ENCODE results near the gene PRSS27.
"Not testable (repeated sequence)": the region's sequence is repeated elsewhere in the genome, so short reads cannot be mapped to it uniquely, and the experiment has no call there.

Gene PRSS27

DNA sequence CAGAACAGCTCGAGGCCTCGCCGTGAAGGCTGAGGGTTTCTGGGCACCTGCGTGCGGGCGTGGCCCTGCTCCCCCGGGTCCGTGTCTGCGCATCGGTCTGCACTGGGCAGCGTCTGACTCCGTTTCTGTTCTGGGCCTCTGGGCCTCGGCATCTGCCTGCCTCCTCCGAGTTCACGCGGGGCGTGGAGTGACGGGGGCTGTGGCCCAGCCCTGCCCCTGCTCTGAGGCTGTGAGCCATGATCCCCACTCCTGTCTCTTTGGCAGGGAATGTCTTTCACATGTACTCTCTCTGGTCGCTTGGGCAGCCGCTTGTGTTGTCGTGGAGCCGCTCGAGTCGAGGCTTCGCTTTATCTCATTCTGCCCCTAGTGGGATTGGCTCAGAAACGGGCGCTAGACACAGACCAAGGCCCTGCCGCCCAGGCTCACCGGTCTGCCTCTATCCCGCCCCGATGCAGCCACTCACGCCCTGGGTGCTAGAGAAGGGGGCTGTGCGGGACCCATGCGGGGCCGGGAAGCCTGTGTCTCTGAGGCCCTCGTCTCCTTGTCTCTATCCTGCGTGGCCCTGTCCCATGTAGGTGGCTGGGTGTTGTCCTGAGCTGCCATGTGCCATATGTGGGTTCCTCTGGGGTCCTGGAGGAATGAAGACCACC lies 23.3 kb downstream of the PRSS27 start:
- not testable (repeated sequence) for DNase-seq (ENCODE audit: low read depth)

DNA sequence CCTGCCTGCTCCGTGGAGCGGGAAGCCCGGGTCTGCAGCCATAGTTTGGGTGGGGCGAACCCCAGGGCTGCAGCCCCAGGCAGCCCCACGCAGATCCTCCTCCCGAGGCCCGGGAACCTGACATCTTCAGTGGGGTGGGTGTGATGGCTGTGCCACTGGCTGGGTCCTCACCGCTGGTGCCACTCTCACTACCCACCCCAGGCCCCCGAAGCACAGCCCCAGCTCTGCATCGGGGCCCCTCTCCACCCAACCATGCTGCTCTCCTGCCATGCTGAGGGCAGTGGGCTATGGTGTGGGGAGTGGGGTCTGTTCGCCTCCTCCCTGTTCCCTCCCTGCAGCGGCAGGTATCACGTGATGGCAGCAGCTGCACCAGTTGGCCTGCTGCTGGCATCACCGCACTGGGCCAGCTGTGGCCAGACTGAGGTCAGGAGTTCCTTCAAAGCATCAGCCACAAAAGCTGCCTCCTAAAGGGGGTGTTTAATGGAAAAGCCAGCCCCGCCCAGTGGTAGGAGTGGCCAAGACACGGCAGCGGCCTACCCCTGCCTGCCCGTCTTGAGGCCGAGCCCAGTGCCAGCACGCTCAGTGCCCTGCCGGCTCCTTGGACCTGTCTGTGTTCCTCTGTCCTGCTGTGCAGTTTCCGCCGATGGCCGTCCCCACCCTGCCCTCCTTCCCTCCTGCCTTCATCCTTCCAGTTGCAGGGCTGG lies 26.9 kb downstream of the PRSS27 start:
- no peak for DNase-seq (ENCODE audit: low read depth)

DNA sequence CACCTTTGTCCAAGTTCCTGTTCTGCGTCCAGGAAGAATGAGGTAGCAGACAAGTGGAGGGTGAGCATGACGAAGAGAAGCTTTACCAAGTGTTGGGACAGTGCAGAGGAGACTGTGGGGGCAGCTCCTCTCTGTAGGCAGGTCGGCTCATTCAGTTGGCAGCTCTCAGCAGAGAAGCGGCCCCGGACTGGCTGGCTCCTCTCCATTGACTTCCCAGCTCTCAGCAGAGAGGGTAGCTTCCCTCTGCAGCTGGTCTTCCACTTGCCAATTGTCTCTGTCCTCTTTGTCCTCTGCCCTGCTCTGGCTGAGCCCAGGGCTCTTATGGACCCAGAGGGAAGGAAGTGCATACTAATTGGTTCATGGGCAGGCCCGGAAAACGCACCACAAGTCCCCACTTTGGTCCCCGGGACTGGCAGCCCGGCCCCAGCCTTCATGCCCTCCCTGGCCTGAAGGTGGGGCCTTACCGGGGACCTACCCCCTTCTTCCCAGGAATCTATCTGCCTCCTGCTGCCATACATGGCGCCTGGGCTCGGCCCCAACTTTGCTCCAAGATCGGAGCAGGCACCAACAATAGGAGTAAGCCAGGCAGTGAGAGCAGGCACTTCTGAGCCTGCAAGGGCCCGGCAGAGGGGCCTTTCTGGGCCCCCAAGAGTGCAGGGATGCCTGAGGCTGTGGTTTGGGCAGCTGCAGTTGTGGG lies 27.6 kb downstream of the PRSS27 start:
- no peak for DNase-seq (ENCODE audit: low read depth)

DNA sequence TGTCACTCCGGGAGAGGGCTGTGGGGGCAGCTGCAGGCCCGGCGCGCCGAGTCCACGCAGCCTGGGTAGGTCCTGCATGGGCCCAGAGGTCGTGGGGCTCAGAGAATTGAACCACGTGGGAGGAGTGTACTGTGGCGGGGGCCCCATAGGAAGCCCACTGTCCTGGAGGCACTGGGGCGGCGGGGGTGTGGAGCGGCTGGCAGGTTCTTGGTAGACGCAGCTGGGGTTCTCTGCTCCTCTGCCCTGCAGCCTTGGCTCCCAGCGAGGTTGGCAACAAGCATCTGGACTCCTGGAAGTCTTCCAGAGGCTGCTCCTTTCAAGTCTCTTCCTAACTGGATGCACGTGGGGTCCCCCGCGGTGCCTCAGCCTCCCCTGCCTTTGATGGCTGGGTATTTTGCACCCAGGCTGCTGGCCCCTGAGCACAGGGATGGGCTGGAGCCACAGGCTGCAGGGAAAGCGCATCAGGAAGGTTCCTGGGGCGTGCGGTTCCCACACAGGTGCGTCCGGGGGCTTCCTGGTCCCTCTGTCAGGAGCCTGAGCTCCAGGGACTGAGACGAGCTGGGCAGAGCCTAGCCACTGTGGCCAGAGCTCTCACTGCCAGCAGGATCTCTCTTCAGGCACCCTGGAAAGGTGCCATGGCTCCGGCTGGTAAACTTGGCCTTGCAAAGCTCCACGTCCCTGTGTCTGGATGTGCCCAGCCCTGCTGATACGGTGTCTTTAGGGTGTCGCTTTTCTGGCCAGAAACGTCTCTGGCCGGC lies 28.4 kb downstream of the PRSS27 start:
- no peak for DNase-seq (ENCODE audit: low read depth)

DNA sequence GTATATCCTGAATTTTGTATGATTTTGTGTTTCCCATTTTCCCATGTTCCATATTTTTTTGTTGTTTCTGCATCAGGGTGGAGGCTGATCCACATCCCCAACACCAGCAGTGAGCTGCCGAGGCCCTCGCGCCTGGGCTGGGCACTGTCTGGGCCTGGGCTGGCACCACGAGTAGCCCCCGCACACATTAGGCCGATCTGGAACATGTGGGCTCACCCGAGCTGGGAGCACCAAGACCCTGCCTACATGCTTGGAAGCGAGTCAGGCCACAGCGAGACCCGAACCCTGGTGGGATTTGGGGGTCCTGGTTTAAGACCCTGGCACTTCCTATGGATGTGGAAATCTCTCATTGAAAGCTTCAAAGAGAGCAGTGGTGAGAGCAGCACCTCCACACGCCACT lies 29.2 kb downstream of the PRSS27 start:
- DNase-seq (ENCODE audit: low read depth): no peak

DNA sequence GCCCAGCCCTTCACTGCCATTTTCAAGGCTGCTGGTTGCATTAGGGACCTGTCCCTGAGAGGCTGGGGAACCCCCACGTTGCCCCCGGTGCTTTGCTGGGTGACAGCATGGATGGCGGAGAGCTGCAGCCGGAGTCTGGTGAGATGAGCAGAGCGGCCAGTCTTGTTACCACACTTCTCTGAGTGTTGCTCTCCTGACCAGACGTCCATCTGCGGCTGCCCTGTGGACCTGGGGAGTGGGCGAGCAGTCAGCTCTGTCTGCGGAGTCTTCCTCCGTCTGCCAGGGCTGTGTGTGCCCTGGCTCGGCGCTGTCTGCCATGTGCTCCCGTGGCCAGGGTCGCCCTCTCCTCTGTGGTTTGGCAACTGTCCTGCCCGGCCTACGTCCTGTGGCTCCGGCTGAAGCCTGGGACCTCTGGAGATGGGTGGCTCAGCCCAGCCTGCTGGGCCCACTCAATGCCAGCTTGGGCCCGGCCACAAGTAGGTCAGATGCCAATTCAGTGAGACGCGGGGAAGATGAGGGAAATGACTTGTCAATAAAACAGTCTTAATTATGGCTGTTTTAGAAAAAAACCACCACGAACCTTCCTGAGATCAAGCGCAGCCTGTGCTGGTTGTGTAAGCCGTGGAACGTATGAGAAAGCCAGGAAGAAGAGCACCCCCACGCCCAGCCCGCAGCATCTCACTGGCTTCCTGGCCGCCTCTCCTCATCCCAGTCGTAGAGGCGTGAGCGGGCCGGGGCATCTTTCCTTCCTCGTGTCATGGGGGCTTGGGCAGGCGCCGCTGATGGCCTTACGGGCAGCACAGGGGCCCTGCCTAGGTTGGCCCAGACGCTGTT lies 29.8 kb downstream of the PRSS27 start:
- no peak for DNase-seq (ENCODE audit: low read depth)

DNA sequence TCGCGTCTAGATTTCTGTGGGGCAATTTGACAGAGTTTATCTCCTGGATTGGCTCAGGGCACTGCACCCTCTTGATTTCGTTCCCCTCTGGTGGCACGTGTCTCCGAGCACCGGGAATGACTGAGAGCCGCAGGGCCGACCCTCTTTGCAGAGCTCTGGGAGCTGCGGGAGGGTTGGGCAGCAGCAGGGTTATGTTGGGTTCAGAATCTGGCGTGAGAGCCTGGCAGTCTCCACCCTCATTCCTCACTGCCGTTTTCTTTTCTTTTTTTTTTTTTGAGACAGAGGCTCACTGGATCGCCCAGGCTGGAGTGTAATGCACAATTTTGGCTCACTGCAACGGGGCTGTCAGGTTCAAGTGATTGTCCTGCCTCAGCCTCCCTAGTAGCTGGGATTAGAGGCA lies 30.6 kb downstream of the PRSS27 start:
- not testable (repeated sequence) for DNase-seq (ENCODE audit: low read depth)

DNA sequence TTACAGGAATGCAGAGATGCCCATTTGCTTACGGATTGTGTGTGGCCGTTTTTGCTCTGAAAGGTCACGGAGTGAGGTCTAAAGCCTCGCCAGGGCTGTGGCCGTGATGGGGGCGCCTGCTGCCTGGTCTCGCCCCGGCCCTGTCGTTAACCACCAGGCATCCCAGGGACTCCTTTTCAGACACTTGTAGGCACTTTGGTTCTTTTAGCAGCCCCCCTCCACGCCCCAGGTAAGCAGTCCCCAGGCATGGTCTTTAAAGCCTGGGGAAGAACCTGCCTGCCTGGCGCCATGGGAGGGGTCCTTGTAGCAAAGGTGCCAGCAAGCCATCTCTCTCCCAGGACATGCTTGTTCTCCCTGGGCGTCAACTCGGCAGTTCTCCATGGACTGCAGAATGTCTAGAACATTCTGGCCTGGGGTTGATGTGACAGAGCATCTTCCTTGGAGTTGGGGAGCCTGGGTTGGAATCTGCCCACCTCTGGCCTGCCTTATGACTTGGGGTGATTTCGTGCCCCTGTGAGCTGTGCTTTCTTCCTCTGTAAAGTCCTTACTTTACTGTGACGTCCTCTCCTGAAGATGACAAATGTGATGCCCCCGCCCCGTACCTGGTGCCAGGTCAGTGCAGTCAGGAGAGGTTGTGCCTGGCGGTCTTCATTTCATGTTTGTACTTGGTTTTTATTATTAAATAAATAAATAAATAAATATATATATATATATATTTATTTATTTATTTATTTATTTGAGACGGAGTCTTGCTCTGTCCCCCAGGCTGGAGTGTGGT lies 32.3 kb downstream of the PRSS27 start:
- DNase-seq (ENCODE audit: low read depth): no peak

DNA sequence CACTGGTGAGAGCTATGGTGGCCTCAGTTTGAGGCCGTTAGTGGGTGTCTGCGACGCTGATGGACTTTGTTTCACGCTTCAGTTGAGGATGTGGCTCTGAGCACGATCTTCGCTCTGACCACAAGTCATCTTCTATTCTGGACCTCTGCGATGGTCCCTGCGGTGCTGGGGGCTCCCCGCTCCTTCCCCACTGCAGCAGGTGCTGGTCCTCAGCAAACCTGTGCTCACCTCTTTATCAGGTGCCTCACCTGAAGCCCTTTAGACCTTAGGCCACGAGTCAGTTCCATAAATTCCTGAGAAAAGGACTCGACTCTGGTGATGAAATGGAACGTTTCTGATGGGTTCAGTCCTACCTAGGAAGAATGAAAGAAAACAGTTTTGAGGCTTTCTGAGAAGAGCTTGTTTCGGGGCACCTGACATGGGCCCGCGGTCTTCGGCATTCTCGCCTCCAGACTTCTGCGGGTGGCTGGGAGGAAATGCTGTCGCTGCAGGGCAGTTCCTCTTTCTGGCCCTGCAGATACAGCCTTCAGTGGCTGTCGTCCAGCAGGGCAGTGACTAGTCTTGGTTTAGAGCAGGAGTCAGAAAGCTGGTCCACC lies 33.0 kb downstream of the PRSS27 start:
- DNase-seq (ENCODE audit: low read depth): no peak

DNA sequence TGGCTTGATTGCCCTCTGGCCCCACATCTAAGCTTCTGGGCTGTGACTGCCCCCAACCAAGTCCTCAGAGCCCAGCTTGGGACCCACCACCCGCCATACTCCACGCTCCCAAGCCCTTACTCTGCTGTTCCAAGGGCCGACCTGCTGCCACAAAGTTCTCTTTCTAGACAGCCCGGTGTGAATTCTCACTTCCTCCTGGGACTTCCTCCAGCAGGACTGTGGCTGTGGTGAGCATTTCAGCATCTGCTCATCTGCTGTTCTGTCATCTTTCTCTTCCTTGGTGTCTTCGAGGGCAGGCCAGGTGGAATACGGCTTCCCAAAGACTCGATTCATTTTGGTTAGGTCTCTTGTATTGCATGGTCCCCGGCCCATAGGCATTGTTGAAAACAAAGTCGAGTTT lies 33.9 kb downstream of the PRSS27 start:
- DNase-seq (ENCODE audit: low read depth): not testable (repeated sequence)

DNA sequence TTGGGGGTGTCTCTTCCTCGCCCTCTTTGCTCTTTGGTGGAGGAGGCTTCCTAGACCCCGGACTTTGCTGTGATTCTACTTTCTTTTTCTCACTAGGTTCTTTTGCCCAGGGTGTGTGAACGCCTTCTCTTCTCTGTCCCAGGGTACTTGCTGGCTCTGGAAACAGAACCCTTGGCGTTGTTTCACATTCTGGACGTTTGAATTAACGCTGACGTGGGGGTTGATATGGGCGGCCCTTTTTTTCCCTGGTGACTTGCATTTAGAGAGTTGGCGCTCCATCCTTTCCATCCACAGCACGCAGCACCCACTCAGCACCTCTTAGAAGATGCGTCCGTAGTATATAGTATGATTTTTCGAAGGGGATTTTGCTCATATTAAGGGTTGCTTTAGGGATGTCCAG lies 37.0 kb downstream of the PRSS27 start:
- DNase-seq (ENCODE audit: low read depth): not testable (repeated sequence)

DNA sequence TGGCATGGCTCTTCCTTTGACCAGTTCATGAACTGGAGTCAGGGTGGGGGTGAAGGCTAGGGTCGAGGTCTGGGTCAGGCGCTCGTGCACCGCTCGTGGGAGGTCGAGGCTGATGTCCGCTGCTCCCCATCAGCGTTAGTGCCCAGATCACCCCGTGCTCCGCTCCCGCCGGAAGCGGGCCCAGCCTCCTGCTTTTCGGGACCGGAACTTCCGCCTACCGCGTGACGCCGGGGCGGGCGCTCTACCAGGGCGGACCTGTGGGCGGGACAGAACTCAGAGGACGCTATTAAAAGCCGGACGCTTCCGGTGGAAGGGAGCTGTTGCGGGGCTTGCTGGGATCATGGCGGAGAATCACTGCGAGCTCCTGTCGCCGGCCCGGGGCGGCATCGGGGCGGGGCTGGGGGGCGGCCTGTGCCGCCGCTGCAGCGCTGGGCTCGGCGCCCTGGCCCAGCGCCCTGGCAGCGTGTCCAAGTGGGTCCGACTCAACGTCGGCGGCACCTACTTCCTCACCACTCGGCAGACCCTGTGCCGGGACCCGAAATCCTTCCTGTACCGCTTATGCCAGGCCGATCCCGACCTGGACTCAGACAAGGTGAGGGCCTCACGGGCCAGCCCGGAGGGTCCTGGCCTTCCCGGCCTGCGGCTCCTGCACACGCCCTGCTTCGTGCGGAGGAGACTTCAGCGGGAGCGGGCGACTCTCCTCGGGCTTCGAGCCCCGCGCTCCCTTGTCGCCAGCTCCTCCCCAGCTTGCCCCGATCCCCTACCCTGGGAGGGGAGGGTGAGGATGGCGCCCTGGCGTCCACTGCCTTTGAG lies 37.6 kb downstream of the PRSS27 start, which contains the start of gene KCTD5:
Gene KCTD5, plus strand, starts transcription at position 315 of the 813 bp plus-strand sequence. Its CDS starts 26 bp downstream, at position 341.
- DNase-seq (ENCODE audit: low read depth): peak; percentile 97

DNA sequence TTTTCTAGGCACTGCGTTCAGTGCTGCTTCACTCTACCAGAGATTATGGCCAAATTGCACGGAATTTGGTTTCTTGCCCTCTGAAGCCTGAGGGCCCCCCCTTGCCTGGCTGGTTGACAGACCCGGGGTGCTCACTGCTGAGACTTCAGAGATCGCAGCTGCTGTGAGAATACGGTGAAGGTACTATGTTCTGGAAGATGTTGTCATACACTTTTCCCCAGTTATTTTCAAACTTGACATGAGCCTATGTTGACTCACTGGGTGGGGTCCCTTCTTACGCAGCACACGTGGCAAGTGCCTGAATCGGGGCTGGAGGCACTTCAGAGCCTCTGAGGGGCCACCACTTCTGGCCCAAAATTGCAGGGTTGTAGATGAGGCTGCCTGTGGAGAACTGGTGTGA lies 39.7 kb downstream of the PRSS27 start:
- not testable (repeated sequence) for DNase-seq (ENCODE audit: low read depth)

DNA sequence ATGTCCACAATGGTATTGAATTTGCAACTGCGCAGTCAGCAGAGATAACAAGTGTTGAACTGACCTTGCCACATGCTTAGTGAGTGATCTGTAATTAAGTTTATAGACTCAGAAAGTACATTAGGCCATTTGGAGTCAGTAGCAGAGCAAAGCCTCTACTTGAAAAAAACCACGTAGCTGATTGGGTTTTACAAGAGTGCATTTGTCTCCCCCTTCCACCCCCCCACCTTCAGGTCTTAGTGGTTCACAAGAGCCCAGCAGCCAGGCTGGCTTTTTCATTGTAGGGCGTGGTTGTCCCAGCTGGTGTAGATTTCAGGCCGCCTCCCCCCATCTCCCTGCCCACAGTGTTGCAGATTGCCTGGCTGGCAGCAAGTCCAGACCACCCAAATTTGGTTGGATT lies 40.1 kb downstream of the PRSS27 start:
- DNase-seq (ENCODE audit: low read depth): not testable (repeated sequence)

DNA sequence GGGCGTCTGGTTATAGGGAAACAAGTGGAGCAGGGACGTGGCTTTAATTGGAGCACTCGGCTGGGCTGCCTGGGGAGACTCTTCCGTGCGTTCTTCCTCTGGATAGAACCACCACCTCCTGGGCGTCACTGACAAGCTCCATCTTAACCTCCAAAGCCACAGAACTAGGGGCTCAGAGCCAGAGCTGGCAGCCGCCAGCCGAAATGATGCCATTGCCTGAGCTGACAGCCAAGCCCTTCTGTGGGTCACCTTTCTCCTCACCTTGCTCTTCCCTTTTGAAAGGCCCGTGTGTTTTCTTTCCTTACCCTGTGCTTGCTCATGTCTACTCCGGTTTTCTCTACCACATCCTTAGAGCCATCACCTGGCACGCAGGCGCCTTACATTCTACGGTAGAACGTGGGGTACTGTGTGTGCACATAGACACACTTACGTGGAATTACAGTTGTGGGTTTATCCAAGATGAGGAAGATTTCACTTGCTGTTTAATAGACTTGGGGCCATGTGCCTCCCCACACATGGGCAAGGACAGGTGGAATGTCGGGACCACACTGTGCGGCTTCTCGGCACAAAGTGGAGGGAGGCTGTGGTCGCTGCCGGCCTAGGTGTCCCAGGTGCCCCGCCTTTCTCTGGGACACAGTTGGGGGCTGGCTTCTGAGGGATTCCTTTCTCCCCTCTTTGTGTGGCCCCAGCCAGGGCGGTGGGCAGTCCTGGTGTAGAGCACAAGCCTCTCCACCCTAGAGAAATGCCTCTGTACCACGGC lies 41.6 kb downstream of the PRSS27 start:
- DNase-seq (ENCODE audit: low read depth): not testable (repeated sequence)

DNA sequence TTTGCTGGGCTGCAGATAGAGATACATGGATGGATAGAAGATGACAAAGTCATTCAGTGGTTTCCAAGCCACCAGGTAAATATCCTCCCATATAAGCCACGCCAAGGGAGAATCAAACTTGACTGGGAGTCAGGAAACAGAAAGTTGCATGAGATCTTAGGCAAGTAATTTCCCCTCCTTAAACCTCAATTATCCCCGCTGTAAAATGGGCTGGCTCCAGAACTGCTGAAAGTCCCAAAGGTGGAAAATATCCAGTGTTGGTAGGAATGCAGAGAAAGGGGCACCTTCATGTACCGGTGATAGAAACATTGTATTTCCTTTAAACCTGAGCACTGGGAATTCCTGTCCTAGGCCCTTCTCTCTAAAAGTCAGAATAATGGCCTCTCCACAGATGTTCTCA lies 43.1 kb downstream of the PRSS27 start:
- DNase-seq (ENCODE audit: low read depth): not testable (repeated sequence)

DNA sequence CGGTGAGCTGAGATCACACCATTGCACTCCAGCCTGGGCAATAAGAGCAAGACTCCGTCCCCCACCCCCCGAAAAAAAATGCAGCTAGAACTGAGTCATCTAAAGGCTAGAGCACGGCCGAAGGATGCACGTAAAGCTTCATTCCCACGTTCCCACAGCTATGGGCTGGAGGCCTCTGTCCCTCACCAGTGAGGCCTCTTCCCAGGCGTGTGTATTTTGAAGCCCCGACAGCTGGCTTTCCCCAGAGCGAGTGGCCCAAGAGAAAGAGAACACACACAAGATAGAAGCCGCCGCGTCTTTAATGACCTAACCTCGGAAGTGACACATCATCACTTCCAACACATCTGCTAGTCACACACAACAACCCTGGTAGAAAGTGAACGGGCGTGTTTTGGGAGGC lies 44.3 kb downstream of the PRSS27 start:
- no peak for DNase-seq (ENCODE audit: low read depth)

DNA sequence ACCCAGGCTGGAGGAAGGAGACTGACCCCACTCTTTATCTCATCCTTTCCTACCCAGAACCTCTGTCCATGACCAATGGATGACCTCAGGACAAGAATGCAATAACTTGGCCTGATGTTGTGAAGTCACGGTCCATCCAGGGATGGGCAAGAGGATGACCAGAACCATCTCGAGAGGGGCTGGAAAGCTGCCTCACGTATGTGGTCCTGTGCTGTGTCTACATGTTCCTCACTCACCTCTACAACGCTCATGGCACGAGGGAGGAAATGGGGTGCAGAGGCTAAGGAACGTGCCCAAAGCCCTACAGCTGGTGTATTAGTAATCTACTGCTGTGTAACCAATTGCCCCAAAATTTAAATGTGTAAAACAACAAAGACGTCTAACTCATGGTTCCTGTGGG lies 45.0 kb downstream of the PRSS27 start:
- DNase-seq (ENCODE audit: low read depth): no peak
